Cortex of kidney (tissue), 1 donor: ENCODE measurements around the gene NCF4.

Experiments used
- DNase-seq: peaks from one replicate; lab custom pipeline; 2025; lab: John Stamatoyannopoulos, UW

NCF4 gene

DNA sequence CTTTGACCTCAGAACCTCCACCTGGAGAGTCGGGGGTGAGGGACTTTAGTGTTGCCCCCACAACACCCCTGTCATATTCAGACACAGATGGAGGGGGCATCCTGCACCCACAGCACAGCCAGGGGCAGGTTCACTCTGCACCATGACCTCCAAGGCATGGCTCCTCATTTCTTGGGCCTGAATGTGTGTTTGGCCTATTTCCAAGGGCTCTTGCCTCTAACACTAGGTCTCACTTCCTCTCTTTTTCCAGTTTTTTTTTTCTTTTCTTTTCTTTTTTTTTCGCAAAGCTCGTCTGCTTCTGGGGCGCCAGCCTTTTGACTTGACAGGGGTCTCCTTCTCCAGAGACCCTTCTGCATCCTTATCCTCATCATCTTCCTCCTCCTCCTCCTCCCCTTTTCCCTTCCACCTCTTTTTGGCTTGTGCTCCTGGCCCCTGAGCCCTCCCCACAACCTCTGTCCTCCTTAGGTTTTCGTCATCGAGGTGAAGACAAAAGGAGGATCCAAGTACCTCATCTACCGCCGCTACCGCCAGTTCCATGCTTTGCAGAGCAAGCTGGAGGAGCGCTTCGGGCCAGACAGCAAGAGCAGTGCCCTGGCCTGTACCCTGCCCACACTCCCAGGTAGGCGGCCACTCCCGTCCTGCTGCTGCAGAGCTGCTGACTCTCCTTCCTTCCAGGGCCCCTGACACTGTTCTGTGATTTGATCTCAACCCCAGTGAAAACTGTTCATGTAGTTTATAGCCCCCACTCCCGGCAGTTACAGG is 3.8 kb downstream of the NCF4 start:
- no peak for DNase-seq

DNA sequence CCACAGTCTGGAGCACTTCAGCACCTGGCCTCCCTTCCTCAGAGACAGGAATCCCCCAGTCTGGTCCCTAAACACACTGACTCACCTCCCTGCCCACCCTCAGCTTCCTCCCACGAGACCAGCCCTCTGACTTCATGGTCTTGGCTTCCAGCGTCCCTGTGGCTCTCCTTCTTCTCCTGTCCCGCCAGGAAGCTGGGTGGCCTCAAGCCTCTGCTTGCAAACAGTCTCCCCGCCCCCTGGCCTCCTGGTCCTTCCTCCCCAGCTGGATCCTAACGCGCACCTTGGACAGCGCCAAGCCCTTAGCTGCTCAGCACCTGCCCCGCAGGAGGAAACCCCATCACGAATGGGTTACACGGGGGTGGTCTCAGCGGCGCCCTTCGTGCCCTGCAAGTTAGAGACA is 4.5 kb downstream of the NCF4 start:
- no peak for DNase-seq

- no peak for DNase-seq
Measured at GRCh38 chr22:36867695-36868094, 6.9 kb downstream of the NCF4 start.

DNA sequence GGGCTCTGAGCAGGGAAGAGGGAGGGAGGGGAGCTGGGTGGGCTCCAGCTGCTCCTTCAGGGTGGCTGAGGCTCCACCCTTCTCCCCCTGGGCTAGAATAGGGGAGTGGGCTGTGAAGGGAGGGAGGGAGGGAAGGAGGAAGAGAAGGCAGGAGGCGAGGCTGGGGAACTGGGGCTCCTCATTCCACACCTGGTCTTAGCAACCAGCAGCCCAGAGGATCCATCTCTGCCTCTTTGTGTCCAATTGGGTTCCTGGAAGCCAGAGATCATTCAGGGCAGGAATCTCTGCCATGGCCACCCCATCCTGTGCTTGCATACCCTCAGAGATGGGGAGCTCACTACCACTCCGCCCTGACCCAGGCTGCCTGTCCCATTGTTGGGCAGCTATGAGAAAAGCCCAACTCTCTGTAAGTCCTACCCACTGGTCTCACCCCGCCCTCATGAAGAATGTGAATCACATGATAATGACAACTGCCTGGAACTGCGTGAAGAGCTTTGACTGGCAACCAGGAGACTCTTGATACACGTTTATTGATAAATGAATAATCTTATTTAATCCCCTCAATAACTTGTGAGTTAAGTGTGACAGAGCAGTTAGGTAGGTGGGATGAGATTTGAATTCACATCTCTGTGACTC is 7.9 kb downstream of the NCF4 start:
- no peak for DNase-seq

GRCh38 chr22:36870250-36870649 is 9.4 kb downstream of the NCF4 start:
- DNase-seq: no peak

DNA sequence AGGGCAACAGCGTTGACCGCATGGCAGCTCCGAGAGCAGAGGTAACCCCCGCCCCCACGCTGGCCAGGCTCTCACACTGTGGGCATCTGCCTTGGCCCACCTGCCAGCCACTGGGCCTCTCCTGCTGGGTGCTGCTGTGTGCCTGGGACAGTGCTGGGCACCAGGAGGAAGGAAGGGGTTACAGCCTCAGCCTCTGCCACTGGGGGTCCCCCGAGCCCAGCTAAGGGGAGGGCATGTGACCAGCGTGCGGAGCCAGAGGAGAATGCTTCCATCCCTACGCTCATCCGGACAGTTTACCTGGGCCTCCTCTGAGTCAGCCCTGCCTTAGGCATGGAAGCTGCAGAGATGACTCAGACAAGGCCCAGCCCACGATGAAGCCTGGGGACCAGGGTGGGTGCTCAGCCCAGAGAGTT is 10.9 kb downstream of the NCF4 start:
- DNase-seq: no peak

GRCh38 chr22:36872084-36872483 is 11.3 kb downstream of the NCF4 start:
- no peak for DNase-seq

DNA sequence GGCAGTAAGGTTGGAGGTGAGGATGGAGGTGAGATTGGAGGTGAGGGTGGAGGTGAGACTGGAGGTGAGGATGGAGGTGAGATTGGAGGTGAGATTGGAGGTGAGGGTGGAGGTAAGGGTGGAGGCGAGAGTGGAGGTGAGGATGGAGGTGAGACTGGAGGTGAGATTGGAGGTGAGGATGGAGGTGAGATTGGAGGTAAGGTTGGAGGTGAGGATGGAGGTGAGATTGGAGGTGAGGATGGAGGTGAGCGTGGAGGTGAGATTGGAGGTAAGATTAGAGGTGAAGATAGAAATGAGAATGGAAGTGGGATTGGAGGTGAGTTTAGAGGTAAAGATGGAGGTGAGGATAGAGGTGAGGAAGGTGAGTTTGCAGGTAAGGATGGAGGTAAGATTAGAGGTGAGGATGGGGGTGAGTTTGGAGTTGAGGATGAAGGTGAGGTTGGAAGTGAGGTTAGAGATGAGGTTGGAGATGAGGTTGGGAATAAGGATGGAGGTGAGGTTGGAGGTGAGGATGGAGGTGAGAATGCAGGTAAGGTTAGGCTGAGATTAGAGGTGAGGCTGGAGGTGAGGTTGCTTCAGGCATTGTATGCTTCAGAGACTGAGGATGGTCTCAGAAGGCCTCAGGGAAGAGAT is 12.2 kb downstream of the NCF4 start:
- no peak for DNase-seq

GRCh38 chr22:36873614-36874308 is 13.0 kb downstream of the NCF4 start:
- no peak for DNase-seq

DNA sequence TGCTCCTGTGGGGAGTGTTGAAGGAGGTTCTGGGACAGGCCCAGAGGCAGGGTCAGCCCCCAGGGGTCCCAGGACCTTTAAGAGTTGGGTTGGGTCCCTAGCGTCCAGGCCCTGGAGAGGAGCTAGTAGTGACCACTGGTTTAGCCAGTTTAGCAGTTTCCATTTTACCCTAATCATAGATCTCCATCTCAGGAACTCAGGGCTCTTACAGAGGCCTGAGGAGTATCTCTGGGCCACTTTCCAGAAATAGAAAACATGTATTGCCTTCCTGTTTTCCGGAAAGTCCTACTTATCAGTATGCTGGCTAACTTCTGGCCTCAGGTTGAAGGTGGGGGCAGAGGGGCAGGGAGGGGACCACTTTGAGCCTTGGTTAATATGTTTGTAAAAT is 13.5 kb downstream of the NCF4 start:
- no peak for DNase-seq

GRCh38 chr22:36874736-36875135 is 13.9 kb downstream of the NCF4 start:
- no peak for DNase-seq

DNA sequence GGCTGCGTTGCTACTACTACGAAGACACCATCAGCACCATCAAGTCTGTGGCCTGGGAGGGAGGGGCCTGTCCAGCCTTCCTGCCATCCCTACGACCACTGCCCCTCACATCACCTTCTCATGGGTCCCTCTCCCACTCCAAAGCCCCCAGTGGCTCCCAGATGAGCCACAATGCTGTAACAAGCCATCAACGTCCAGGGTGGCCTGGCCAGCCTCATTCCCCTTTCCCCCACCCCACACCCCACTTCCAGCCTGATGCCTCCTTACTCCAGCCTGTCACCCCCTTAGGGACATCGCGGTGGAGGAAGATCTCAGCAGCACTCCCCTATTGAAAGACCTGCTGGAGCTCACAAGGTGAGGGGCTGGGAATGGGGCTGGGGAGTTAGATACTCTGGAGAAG is 14.9 kb downstream of the NCF4 start:
- DNase-seq: no peak

DNA sequence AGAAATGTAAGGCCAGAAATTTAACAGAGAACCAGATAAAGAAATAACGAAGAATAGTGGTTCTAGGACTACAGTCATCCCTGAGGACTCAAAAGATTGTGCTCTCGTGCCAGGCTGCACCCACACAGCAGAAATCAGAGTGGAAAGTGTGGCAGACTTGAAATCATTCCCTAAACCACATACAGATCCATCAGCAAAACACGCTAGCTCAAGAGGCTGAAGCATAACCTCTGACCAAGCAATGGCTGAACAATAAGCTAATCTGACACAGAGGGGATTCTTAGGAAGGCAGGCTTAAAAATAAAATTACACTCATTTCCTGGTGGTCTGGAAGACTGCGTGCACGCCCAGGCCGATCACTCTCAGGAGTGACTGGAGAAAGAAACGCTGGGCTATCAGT is 19.0 kb downstream of the NCF4 start:
- DNase-seq: no peak

- no peak for DNase-seq
Measured at GRCh38 chr22:36881504-36882245, 20.9 kb downstream of the NCF4 start.

- no peak for DNase-seq
Measured at GRCh38 chr22:36884349-36885158, 23.7 kb downstream of the NCF4 start.

DNA sequence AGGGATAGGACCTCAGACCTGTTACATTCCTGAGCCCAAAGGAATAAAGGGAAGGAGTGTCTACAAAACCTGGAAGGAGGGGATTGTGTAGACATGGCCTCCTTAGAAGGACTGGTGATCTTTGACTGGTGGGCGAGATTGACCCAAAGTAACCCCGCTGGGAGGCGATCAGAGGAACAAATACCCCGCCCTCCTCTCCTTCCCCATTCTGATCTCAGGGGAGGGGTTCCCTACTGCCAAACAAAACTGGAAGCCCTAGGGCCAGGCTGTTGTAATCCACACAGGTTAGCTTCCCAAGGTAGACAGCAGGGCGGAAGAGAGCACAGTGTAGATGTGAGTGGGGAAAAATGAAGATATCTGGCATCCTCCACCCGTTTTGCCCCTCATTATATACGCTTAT is 24.7 kb downstream of the NCF4 start:
- DNase-seq: no peak

DNA sequence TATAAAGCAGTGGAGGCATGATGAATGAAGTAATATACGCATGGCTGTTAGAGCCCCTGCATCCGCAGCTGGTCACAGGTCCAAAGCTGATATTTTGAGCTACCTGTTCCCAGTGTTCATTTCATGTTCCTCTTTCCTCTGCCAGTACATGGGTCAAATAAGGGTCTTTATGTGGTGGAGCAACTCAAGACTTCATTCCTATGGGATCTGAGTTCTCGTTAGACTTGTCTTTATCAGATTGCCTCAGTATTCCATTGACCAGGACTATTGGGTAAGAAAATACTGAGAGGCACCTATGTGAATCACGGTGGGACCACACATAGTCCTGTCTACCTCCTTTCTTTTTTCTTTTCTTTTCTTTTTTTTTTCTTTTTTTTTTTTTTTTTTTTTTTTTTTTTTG is 25.2 kb downstream of the NCF4 start:
- no peak for DNase-seq

GRCh38 chr22:36887162-36887561 is 26.4 kb downstream of the NCF4 start:
- DNase-seq: no peak

DNA sequence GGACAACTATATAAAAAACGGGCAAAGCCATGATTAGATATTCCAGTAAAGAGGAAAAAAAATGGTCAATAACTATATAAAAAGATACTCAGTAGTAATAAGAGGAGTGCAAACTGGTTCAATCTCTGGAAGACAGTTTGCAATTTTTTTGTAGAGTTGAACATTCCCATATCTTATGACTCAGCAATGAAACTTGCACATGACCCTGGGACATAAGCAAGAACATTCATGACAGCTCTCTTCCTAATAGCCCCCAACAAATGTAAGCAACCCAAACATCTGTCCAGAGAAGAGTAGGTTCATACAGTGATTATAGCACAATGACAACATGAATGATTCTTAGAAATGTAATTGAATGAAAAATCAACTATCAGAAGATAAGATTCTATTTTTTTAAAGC is 30.8 kb downstream of the NCF4 start:
- no peak for DNase-seq

- no peak for DNase-seq
Measured at GRCh38 chr22:36892292-36892691, 31.5 kb downstream of the NCF4 start.

GRCh38 chr22:36893262-36893661 is 32.5 kb downstream of the NCF4 start:
- no peak for DNase-seq
